GM12801 (cell line): Measurements from ENCODE around the gene THRAP3.

ENCODE experiments used
- CTCF ChIP-seq: IDR thresholded peaks from one replicate; pipeline ENCODE4 v1.5.1; 2011; ENCODE audit warnings: control low read depth; ENCODE audit not compliant: insufficient read length; ENCODE audit errors: extremely low read depth

Gene THRAP3

GRCh38 chr1:36307601-36308330 lies 83.5 kb downstream of the THRAP3 start:
- no peak for TF ChIP-seq CTCF

- no peak for TF ChIP-seq CTCF
These were observed 85.2 kb downstream of the THRAP3 start for GRCh38 chr1:36309397-36309796.

GRCh38 chr1:36320291-36320761 lies 96.1 kb downstream of the THRAP3 start:
- TF ChIP-seq CTCF: no peak

DNA sequence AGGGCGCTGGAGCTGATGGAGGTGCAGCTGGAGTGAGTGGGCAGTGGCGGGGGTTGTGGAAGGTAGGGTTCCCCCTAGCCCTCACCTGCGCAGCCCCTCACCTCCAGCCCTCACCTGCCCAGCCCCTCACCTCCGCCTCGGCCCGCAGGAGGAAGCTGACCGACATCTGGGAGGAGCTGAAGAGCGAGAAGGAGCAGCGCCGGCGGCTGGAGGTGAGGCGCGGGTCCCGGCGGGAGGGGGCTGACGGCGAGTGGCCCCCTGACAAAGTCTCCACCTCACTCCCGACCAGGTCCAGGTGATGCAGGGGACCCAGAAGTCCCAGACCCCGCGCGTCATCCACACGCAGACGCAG lies 96.5 kb downstream of the THRAP3 start:
- TF ChIP-seq CTCF: no peak

DNA sequence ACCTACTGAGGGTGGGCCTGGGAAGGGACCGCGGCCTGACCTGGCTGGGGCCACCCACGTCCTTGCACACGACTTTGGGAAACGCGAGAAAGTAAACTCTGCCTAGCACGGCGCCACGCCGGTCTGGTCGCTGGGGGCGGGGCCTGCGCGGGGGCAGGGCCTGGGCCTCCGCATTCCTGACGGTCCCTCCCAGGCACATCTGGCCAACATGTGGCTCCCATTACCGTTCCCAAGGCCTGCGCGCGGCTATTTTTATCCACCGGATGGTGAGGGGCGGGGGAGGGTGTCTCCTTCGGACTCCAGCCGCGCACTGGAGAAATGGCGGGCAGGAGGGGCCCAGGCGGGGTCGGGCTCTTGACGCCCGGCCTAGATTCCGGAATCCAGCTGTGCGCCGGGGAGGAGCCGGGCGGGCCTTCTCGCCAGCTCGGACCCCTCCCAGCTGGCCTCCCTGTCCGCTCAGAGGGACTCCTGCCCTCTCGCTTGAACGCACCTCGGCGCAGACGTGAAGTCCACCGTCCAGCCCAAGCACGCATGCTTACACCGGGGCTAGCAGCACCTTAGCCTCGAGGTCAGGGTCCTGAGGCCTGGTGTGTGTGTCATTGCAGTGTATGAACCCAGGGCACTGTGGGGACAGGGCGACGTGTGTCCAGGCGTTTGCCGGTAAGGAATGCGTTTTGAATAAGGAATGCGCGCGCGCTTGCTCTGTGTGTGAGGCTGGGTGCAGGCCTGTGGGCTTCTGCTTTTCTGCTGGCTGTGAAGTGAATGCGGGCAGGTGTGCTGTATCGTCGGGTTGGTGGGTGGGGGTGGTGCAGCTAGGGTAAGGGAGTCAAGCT lies 97.1 kb downstream of the THRAP3 start:
- TF ChIP-seq CTCF: no peak

GRCh38 chr1:36322041-36322785 lies 98.0 kb downstream of the THRAP3 start:
- TF ChIP-seq CTCF: no peak
